Measurements from ENCODE around the gene MYL6. TPM values are rescaled to one million over a fixed set of nuclear protein-coding genes. Genes with fewer than 3 reads are reported as not detected.
A peak's percentile ranks its signal among the peaks of the same experiment; 100 is the strongest.

Gene MYL6
- total RNA-seq, 1 experiment from 2014 or later: 554 TPM

- H3K9ac ChIP-seq (ENCODE audit: low read length): no peak overlapping the region
- no TSS peak for BruUV-seq (replicated peaks)
- H3K79me2 ChIP-seq (ENCODE audit: insufficient read depth, low read length): no peaks in the 10 kb centered on the region
- H3K4me1 ChIP-seq (ENCODE audit: control insufficient read depth in 1 of 2, insufficient read depth in 2 of 2, low read length in 2 of 2): no peaks in the 10 kb centered on the region
- H4K20me1 ChIP-seq (ENCODE audit: insufficient read depth): no peaks in the 10 kb centered on the region
- H3K27me3 ChIP-seq (ENCODE audit: insufficient read depth, low read length): no peaks in the 10 kb centered on the region
- H3K36me3 ChIP-seq (ENCODE audit: control insufficient read depth in 1 of 2, insufficient read depth in 2 of 2, low read length in 2 of 2): peaks cover 22 to 23% of the 10 kb centered on the region in 2 experiments
- H3K9me2 ChIP-seq (ENCODE audit: insufficient read depth): no peaks in the 10 kb centered on the region
- H3K27ac ChIP-seq (ENCODE audit: low read depth, low read length): no peak overlapping the region
- ATAC-seq (peak; percentile 92), DNase-seq (ENCODE audit: low read depth, low spot score) (no peak)
- H2AFZ ChIP-seq (ENCODE audit: low read depth, low read length, poor library complexity, severe bottlenecking): no peak overlapping the region
- H3K4me3 ChIP-seq (replicated peaks in 1 of 2; ENCODE audit: low read depth in 1 of 2, low read length in 2 of 2): no peak overlapping the region
- POLR2A ChIA-PET: interaction anchor here (1.1 to 2.4 kb wide), 3 partner anchors 15 to 154 kb away, joined by 3 to 13 read pairs (median 4); partner anchors contain the start of genes ESYT1, RNF41 and STAT2
- no peaks in the 10 kb centered on the region for H3K9me3 ChIP-seq (ENCODE audit: control insufficient read depth in 1 of 2, insufficient read depth in 1 of 2, low read depth in 1 of 2, low read length in 2 of 2)
- intact Hi-C loops (cut with micrococcal nuclease): loop anchor here (2.0 to 5.0 kb wide), 2 partner anchors 18 to 256 kb away; partner anchors contain the start of gene NABP2
- RAD21 ChIA-PET (ENCODE audit: low non-redundant PET in 1 of 2, low total read pairs in 2 of 2, uncharacterized antibody in 2 of 2, unreplicated experiment in 2 of 2): interaction anchor here in 1 of 2 experiments (0.9 to 1.3 kb wide), 2 partner anchors 15 to 258 kb away, joined by 3 to 5 read pairs; partner anchors contain the start of gene RNF41
- TF ChIP-seq, protein P1, sequence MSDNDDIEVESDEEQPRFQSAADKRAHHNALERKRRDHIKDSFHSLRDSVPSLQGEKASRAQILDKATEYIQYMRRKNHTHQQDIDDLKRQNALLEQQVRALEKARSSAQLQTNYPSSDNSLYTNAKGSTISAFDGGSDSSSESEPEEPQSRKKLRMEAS (IDR thresholded peaks at IDR 0.05): no peak
- TF ChIP-seq RAD21 (IDR thresholded peaks at IDR 0.05; ENCODE audit: low read depth) (peak; percentile 74), CEBPB (IDR thresholded peaks at IDR 0.05; ENCODE audit: low read depth) (no peak), CTCF (IDR thresholded peaks at IDR 0.05 in 2 of 3, conservative IDR thresholded peaks at IDR 0.05 in 1 of 3; ENCODE audit: borderline replicate concordance in 1 of 3, insufficient read depth in 1 of 3, low read depth in 2 of 3, low read length in 2 of 3) (peak; percentile 69 to 82 (median 74); a peak in 5 of 6 replicates)
- CTCF ChIA-PET: interaction anchor here (0.8 to 2.2 kb wide), 9 partner anchors 10 to 468 kb away, joined by 3 to 13 read pairs (median 4); partner anchors contain the start of genes ESYT1, RNF41 and SMARCC2
- H3K4me2 ChIP-seq (ENCODE audit: low read length): no peak overlapping the region
Measured at GRCh38 chr12:56206452-56207166, 48.5 kb downstream of the MYL6 start.

Data from HCT116 (cell line).